Limb (tissue), 2 donors: ENCODE data around the gene RIPK1.
"Not testable (repeated sequence)": the region's sequence is repeated elsewhere in the genome, so short reads cannot be mapped to it uniquely, and the experiment has no call there.

ENCODE experiments used
- DNase-seq, 2 donors: peaks; one replicate each; pipeline ENCODE4 v3.0.0-alpha.2; 2016; ENCODE audit errors: extremely low spot score in 2 of 2

The RIPK1 gene

GRCh38 chr6:3045777-3046176 lies 22.5 kb upstream of the RIPK1 start:
- no peak for DNase-seq

- DNase-seq: no peak
These were observed 22.0 kb upstream of the RIPK1 start for GRCh38 chr6:3046295-3046694.

- not testable (repeated sequence) for DNase-seq
These were observed 20.3 kb upstream of the RIPK1 start for GRCh38 chr6:3048009-3048408.

DNA sequence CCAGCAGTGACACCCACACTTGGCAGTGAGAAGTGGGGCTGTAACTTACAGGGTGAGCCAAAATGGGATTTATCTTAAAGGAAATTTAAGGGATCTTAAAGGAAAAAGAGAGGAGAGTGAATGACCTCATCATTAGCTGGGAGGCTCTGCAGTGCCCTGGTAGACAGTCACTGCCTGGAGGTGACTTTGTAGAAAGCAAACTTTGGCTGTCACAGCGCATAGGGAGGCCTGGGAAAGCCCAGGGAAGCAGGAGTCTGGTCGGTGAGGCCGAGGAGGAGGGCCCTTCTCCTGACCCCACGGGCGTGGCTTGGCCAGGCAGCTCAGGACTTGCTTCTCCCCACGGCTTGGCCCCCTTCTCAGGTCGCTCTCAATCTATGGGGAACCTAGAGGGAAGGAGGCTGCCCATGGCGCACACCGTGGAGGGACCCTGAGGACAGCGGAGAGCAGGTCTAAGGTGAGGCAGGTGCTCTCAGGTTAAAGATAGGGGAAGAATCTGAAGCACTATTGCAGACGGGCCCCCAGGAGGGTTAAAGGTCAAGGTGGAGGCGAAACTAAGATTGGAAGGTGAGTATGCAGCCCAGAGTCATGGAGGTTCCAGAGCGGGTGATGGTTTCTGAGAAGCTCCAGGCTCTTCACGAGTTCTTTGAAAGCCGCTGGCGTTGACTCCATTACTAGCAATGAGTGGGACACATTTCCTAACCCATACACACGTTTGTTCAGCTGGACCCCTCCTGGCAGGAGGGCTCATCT lies 15.6 kb upstream of the RIPK1 start:
- no peak for DNase-seq

DNA sequence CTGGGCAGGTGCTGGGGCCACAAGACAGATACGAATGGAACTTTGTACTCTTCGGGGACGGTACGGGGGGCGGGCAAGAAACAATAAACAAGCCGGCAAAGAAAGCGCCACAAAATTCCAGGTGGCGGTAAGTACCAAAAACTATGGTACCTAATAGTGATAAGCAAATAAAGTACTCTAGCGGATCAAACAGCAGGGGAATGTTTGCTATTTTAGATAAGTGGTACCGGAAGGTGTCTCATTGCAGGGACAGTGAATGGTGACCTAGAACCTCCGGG lies 15.1 kb upstream of the RIPK1 start:
- DNase-seq: no peak

GRCh38 chr6:3054229-3055157 lies 13.8 kb upstream of the RIPK1 start:
- peak in 1 of 2 donors; percentile 72 for DNase-seq

DNA sequence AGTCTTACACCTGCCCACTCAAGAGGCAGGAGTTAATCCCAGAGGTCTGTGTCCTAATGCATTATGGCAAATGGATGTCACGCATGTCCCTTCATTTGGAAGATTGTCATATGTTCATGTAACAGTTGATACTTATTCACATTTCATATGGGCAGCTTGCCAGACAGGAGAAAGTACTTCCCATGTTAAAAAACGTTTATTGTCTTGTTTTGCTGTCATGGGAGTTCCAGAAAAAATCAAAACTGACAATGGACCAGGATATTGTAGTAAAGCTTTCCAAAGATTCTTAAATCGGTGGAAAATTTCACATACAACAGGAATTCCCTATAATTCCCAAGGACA lies 13.2 kb upstream of the RIPK1 start:
- DNase-seq: not testable (repeated sequence)

DNA sequence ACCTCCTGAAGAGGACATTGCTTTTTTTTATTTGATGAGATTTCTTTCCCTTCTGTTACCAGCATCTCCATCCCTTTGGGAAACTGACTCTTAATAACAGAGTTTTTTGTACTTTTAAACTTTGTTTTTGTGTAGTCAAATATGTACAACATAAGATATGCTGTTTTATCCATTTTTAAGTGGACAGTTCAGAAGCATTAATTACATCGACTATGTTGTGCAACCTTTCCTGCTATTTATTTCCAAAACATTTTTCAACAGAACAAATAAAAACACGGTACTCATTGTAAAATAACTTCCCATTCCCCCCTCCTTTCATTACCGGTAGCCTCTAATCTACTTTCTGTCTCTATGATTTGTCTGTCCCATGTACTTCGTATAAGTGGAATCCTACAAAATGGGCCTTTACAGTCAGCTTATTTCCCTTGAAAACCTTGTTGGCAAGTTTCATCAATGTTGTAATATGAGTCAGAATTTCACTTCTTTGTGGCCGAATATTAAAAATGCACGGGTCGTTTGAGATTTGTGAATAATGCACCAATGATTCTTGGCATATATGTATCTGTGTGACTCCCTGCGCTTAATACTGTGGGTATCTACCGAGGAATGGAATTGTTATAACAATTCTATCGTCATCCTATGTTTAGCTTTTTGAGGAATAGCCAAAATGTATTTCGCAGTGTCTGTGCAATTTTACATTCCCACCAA lies 11.1 kb upstream of the RIPK1 start:
- DNase-seq: no peak

DNA sequence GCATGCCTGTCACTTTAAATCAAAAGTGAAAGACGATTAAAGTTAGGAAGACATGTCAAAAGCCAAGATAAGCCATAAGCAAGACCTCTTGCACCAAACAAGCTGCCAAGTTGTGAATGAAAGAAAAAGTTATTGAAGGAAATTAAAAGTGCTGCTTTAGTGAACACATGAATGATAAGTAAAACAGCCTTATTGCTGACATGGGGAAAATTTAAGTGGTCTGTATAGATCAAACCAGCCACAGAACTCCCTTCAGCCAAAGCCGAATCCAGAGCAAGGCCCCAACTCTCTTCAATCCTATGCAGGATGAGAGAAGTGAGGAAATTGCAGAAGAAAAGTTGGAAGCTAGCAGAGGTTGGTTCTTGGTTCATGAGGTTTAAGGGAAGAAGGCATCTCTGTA lies 9.3 kb upstream of the RIPK1 start:
- no peak for DNase-seq

DNA sequence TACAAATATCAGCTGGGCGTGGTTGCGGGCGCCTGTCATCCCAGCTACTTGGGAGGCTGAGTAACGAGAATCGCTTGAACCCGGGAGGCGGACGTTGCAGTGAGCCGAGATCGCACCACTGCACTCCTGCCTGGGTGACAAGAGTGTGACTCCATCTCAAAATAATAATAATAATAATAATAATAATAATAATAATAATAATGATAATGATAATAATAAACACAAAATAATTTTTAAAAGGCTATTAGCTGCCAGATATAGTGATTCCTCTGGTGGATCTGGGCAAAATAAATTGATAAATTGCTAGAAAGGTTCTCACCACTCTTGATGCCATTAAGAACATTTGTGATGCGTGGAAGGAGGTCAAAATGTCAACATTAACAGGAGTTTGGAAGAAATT lies 8.2 kb upstream of the RIPK1 start:
- DNase-seq: not testable (repeated sequence)

DNA sequence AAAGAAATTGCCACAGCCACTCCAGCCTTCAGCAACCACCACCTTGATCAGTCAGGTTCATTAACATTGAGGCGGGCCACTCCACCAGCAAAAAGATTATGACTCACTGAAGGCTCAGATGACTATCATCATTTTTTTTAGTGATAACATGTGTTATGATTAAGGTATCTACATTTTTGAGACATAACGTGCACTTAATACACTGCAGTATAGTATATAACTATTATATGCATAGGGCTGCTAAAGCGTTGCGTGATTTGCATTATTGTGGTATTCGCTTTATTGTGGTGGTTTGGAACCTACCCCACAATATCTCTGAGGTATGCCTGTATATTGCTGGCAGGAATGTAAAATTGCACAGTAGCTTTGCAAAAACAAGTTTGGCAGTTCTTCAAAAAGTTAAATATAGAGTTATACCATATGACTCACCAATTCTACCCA lies 6.8 kb upstream of the RIPK1 start:
- DNase-seq: no peak

GRCh38 chr6:3063340-3063732 lies 5.0 kb upstream of the RIPK1 start:
- not testable (repeated sequence) for DNase-seq

GRCh38 chr6:3063733-3064700 lies 4.3 kb upstream of the RIPK1 start:
- DNase-seq: peak; percentile 89 to 90

- DNase-seq: no peak
These were observed 3.3 kb downstream of the RIPK1 start for GRCh38 chr6:3071568-3071967.

DNA sequence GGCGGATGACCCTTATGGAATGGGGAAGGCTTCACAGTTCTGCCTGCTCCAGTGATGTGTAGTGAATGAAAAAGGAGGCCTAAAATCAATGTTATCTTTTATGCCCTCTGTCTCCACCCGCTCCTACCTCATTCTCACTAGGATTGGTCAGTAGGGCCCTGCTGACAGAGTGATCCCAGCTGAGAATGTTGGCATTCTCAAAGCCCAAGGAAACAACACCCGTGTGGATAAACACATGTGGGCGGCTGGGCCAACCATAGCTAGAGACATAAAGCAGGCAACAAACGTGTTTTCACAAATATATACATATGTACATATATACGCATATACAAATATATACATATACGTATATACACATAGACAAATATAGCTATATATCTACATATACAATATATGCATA lies 4.5 kb downstream of the RIPK1 start:
- no peak for DNase-seq

- no peak for DNase-seq
These were observed 5.1 kb downstream of the RIPK1 start for GRCh38 chr6:3073382-3073781.

- DNase-seq: no peak
These were observed 7.4 kb downstream of the RIPK1 start for GRCh38 chr6:3075772-3076113.

DNA sequence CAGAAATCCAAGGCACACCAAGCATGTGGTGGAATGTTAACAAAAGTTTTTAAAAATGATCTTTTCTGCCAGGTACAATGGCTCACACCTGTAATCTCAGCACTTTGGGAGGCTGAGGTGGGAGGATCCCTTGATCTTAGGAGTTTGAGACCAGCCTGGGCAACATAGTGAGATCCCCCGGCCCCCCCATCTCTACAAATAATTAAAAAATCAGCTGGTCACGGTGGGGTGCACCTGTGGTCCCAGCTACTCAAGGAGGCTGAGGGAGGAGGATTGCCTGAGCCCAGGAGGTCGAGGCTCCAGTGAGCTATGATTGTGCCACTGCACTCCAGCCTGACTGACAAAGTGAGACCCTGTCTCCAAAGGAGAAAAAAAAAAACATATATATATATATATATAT lies 8.0 kb downstream of the RIPK1 start:
- DNase-seq: no peak

DNA sequence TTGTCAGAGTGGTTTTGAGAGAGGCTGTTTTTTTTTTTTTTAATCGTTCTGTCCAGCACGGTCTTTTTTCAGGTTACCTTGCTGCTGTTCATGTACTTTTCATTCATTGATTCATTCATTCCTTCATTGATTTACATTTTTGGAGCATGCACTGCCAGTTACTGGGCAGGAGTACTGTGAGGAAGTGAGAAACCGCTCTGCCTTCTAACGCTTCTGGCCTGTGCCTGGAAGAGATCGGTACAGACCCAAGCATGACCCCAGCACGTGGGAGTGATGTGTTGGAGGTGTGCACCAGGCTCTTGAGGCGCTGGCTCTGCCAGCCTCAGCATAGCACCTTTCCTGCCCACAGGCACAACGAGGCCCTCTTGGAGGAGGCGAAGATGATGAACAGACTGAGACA lies 9.1 kb downstream of the RIPK1 start:
- DNase-seq: no peak

DNA sequence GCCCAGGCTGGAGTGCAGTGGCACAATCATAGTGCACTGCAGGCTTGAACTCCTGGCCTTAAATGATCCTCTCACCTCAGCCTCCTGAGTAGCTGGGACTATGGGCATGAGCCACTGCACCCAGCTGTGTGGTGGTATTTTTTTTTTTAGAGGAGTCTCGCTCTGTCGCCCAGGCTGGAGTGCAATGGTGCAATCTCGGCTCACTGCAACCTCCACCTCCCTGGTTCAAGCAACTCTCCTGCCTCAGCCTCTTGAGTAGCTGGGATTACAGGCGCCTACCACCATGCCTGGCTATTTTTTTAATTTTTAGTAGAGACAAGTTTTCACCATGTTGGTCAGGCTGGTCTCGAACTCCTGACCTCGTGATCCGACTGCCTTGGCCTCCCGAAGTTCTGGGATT lies 10.7 kb downstream of the RIPK1 start:
- not testable (repeated sequence) for DNase-seq

GRCh38 chr6:3079682-3080081 lies 11.4 kb downstream of the RIPK1 start:
- DNase-seq: no peak
